ENCODE results near the gene COG7.
"Not testable (repeated sequence)": the region's sequence is repeated elsewhere in the genome, so short reads cannot be mapped to it uniquely, and the experiment has no call there.

Gene COG7

GRCh38 chr16:23452572-23453337, at the start of gene COG7:
TSS of gene COG7 (minus strand) at chr16:23453189. CDS start at chr16:23452994, 195 bp downstream.
- peak; percentile 61 to 77 (median 68) for DNase-seq

GRCh38 chr16:23502466-23502865, 49.5 kb upstream of the COG7 start:
- no peak for DNase-seq

GRCh38 chr16:23501291-23501690, 48.3 kb upstream of the COG7 start:
- DNase-seq, result no peak

- no peak for DNase-seq
Observed at GRCh38 chr16:23500862-23501225, 47.9 kb upstream of the COG7 start.

DNA sequence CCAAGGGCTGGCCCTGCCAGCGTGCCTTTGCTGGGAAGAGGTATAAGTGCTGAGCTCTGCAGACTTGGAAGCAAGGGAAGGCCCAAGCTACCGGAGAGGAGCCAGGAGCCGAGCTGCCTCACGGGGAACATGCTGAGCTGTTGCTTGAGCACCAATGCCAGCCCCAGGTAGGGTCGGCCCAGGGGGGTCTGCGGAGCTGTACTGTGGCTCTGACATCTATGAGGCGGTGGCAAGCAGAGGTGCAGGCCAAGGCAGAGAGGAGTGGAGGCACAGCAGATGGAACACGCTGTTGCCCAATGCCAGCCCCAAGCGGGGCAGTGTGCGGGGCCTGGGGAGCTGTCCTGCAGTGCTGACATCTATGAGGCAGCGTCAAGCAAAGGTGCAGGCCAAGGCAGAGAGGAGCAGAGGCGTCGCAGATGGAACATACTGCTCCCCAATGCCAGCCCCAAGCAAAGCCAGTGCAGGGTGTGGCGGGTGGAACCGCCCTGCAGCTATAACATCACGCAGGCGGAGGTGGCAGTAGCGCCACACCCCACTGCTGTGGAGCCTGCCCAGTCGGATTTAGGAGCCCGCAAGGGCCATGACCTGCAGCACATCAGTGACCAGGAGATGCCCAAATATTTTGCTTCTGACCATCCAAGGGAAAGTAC, 47.3 kb upstream of the COG7 start:
- no peak for DNase-seq

GRCh38 chr16:23499801-23500200, 46.8 kb upstream of the COG7 start:
- no peak for DNase-seq

DNA sequence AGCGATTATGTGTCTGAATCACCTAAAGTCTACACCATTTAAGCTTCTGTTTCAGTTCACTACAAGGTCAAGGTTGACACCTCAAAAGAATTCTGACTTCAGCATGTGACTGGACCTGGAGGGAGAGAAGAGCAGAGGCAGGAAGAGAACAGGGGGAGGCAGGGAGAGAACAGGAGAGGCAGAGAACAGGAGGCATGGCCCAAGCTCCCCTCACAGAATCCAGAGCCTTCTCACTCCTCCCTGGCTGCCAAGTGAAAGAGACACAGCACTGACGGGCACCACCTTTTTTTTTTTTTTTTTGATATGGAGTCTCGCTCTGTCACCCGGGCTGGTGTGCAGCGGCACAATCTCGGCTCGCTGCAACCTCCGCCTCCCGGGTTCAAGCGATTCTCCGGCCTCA, 45.9 kb upstream of the COG7 start:
- no peak for DNase-seq

DNA sequence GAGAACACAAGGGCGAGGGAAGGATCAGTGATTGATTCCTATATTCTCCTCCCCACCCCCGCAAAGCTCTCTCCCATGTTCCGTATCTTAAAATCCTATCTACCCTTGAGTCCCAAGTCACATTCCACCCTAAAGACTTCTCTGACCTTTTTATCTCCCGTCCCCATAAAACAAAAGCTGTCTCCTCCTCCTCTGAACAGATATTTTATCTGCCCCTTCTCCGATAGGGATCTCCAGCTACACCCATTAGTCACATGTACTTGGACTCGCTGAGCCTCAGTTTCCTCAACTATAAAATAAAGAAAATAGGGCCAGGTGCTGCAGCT, 44.5 kb upstream of the COG7 start:
- DNase-seq, result no peak

DNA sequence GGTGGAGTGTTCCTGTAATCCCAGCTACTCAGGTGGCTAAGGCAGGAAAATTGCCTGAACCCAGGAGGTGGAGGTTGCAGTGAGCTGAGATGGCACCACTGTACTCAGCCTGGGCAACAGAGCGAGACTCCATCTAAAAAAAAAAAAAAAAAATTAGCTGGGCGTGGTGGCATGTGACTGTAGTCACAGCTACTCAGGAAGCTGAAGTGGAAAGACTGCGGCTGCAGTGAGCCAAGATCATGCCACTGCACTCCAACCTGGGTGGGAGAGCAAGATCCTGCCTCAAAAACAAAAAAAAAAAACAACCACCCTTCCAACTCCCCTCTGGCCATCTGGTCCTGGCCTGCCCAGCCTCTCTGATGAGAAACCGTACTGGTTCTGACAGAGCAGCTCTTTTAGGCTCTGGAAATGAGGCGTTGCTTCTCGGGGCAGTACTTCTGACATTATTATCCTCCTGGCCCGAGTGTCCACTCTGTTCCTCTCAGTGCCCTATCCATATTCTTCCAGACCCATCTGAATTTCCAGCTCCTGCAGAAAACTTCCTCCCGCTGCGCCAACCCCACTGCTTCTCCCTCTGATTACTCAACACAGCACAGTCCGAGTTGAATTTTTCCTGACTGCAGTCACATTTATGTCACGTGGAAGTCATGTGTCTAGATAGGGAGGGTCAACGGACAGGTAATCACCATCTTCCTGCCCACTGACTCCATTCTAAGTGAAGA, 44.0 kb upstream of the COG7 start:
- DNase-seq, result no peak

DNA sequence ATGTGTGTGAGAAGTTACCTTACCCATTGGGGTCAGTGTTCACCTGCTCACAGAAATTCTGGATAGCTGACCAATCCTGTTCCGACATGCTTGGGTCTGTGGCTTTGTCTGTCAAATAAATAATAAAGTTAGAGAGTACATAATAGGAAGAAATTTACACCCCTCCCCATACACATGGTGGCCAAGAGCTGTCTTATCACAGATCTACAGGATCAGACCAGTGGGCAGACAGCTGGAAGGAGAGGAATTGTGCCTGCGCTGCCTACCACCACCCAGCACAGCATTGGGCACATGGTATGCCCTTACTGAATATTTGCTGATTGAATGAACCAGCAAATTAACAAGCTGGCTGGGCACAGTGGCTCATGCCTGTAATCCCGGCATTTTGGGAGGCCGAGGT, 42.7 kb upstream of the COG7 start:
- no peak for DNase-seq

- no peak for DNase-seq
Observed at GRCh38 chr16:23494188-23494587, 41.2 kb upstream of the COG7 start.

GRCh38 chr16:23491490-23492391, 38.8 kb upstream of the COG7 start:
- no peak for DNase-seq

- no peak for DNase-seq
Observed at GRCh38 chr16:23486480-23486879, 33.5 kb upstream of the COG7 start.

DNA sequence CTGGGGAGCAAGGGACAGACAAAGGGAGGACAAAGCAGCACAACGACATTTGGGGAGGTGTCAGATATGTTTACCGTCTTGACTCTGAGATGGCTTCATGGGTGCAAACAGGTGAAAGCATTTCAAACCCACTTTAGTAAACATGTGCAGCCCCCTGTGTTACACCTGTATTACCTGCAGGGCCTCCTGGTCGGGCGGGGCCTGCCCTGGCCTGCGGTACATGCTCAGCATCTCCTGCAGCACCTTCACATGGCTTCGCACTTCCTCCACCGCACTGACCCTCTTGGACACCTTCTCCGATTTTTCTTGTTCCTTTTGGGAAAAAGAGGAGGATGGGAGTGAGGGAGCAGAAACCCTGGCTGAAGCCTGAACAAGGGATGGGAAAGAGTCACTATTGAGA, 32.9 kb upstream of the COG7 start:
- DNase-seq, result no peak

DNA sequence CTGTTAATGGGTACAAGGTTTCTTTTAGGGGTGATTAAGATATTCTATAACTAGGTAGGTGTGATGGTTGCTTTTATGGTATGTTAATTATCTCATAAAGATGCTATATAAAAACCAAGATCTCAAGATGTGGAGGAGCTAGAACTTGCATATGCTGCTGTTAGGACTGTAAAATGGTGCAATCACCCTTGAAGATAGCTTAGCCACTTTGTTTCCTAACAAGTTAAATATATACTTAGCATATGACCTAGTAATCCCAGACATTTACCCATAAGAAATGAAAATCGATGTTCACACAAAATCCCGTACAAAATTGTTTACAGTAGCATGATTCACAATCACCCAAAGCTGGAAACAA, 32.2 kb upstream of the COG7 start:
- DNase-seq, result no peak

GRCh38 chr16:23484510-23485256, 31.7 kb upstream of the COG7 start:
- no peak for DNase-seq

DNA sequence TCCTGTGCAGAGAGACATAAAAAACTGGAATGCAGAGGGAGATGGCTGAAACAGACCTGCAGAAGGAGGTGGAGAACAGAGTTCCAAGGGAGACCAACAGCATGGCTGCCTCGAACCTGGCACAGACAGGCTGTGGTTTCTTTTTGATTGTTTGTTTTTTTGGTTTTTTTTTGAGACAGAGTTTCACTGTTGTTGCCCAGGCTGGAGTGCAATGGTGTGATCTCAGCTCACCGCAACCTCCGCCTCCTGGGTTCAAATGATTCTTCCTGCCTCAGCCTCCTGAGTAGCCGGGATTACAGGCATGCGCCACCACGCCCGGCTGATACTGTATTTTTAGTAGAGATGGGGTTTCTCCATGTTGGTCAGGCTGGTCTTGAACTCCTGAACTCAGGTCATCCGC, 30.5 kb upstream of the COG7 start:
- DNase-seq, result not testable (repeated sequence)

- no peak for DNase-seq
Observed at GRCh38 chr16:23482778-23483177, 29.8 kb upstream of the COG7 start.

GRCh38 chr16:23480257-23480656, 27.3 kb upstream of the COG7 start:
- no peak for DNase-seq

GRCh38 chr16:23479138-23479537, 26.1 kb upstream of the COG7 start:
- DNase-seq, result no peak

DNA sequence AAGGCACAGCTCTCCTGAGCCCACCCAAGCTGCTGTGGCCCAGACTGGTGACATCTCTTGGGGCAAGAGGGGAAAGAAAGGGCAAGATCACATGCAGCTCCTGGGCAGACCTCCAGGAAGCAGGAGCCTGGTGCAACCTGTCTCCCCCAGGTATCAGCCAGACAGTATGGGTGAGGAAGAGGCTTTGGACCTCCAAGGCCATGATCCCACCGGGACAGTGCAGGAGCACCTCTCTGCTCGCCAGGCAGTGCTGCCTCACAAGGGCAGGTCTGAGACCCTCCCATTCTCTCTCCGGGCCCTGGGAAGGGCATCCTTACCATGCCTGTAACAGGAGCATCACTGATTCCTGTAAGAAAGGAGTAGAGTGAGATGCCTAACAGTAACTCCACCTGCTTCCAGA, 25.6 kb upstream of the COG7 start:
- DNase-seq, result no peak

GRCh38 chr16:23476289-23476688, 23.3 kb upstream of the COG7 start:
- DNase-seq, result no peak

GRCh38 chr16:23469814-23470213, 16.8 kb upstream of the COG7 start:
- no peak for DNase-seq

Data from activated naive CD4-positive, alpha-beta T cell (primary cell).